ENCODE results near the gene MMD2.

The MMD2 gene

DNA sequence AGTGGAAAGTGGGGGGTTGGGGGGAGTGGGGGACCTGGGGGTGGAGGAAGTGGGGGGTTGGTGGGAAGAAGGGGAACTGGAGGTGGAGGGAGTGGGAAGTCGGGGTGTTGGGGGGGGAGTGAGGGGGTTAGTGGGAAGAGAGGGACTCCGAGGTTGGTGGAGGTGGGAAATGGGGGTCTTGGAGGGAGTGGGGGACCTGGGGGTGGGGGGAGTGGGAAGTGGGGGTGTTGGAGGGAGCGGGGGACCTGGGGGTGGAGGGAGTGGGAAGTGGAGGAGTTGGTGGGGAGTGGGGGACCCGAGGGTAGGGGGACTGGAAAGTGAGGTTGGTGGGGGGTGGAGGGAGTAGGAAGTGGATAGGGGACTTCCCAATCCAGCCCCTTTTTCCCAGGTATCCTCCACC is 906 bp upstream of the MMD2 start:
- in situ Hi-C loops (cut with MboI; ENCODE audit: low sequenced_read_pairs): no loop called here

DNA sequence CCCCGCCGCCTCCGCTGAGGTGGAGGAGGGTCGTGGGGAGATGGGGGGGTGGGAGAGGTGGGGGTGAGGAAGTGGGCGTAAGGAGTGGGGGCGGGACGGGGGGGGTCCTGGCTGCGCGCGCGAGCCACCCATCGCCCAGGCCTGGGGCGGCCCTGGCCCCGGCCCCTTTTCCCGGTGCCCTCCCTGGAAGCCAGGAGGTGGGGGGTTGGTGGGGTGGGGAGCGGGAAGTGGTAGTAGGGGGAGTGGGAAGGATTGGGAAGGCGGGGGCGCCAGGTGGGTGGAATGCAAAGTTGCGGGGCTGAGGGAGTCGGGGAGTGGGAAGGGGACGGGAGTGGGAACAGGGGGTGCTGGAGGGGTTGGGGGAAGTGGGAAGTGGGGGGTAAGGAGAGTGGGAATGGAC is 319 bp upstream of the MMD2 start:
- in situ Hi-C loops (cut with MboI; ENCODE audit: low sequenced_read_pairs): no loop called here

DNA sequence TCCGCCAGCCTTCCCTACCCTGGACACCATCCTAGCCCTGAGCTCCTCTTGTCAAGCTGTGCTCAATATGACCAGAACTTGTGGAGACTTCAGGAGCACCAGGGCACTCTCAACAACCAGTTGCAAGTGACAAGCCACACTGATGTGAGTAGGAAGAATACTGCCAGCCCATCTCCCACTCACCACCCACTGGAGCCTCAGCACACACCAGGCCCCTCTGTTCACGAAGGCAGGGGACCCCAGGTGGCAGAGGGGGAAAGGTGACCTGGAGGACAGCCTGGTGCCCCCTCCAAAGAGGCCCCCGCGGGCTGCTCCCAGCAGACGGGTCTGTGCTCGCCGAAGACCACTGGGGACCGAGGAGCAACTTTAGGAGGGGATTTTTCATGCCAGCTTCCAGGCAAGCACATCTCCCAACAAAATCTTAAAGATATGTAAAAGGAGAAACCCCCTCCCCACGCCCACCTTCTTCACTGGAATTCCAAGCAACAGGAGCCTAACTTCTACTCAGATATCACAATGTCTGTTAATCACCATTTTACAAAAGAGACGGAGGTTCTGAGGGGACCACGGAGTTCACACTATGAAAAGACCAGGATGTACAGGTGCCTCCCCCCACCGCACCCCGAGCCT is 1.0 kb downstream of the MMD2 start:
- in situ Hi-C loops (cut with MboI; ENCODE audit: low sequenced_read_pairs): no loop called here

DNA sequence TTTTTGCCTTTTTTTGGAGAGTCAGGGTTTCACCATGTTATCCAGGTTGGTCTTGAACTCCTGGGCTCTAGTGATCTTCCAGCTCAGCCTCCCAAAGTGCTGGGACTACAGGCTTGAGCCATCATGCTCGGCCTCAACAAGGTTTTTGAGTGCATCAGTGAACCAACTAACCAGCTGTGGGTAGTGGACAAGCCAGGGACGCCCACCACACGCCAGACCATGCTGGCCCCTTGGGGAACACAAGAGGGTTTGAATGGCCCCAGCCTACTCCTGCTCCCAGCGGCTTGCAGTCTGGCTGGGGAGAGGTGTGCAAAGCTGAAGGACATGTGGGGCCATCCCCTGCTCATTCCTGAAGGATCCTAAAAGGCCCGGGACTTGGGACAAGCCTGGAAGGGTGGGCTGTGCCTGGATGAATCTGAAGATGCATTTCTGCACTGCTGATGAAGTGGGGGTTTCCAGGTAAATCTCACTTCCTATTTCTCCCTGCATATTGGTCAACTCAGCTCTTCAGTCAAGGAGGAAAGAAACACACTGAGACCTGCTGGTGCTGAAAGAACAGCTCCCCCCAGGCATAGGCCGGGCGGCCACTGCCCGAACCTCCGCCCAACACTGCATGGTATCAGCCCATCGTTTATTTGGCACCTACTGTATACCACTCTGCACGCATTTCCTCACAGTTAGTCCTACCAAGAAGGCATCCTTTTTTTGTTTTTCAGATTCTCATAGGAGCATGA is 6.9 kb downstream of the MMD2 start:
- in situ Hi-C loops (cut with MboI; ENCODE audit: low sequenced_read_pairs): no loop called here

DNA sequence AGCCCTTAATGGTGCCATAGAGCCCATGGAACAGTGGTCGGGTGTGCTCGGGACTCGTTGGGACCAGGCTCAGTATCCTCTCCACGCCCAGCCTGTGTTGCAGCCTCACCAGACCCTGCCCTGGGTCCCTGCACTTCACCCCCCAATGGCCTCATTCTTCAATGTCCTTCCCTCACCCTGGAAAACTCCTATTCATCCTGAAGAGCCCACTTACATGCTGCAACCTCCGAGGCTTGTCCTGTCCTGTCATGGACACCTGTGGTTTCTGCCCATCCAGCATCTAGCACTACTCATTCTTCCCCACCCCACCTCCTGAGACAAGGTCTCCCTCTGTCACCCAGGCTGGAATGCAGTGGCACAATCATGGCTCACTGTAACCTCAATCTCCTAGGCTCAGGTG is 7.7 kb downstream of the MMD2 start:
- in situ Hi-C loops (cut with MboI; ENCODE audit: low sequenced_read_pairs): no loop called here

DNA sequence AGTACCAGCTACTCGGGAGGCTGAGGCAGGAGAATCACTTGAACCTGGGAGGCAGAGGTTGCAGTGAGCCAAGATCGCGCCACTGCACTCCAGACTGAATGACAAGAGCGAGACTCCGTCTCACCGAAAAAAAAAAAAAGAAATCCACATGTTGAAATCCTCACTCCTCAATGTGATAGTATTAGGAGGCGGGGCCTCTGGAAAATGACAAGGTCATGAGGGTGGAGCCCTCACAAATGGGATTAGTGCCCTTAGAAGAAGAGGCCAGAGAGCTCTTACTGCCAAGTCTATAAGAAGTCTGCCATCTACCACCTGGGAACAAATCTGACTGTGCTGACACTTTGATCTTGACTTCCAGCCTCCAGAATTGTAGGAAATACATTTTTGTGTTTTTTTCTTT is 10.6 kb downstream of the MMD2 start:
- in situ Hi-C loops (cut with MboI; ENCODE audit: low sequenced_read_pairs): no loop called here

DNA sequence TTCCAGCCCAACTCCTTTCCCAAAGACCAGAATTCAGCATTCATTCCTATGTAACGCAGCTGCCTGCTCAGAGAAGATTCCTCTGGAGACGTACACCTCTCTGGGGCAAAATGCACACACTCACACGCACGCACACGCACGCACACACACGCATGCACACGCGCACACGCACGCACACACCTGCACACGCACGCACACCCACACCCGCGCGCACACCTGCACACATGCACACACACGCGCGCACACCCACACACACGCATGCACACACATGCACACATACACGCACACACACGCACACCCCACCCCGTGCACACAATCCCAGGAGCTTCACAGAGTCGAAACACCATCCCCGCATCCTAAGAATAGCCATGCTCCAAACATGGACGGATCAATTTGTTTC is 13.0 kb downstream of the MMD2 start:
- in situ Hi-C loops (cut with MboI; ENCODE audit: low sequenced_read_pairs): no loop called here

DNA sequence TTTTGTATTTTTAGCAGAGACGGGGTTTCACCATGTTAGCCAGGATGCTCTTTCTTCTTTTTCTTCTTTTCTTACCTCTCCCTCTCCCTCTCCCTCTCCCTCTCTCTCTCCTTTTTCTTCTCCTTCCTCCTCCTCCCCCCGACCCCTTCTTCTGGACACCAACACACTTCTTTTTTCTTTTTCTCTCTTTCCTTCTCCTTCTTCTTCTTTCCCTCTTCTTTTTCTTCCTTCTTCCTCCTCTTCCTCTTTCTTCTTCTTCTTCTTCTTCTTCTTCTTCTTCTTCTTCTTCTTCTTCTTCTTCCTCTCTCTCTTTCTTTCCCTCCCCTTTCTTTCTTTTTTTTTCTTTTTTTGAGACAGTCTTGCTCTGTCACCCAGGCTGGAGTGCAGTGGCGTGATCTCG is 14.0 kb downstream of the MMD2 start:
- in situ Hi-C loops (cut with MboI; ENCODE audit: low sequenced_read_pairs): no loop called here

DNA sequence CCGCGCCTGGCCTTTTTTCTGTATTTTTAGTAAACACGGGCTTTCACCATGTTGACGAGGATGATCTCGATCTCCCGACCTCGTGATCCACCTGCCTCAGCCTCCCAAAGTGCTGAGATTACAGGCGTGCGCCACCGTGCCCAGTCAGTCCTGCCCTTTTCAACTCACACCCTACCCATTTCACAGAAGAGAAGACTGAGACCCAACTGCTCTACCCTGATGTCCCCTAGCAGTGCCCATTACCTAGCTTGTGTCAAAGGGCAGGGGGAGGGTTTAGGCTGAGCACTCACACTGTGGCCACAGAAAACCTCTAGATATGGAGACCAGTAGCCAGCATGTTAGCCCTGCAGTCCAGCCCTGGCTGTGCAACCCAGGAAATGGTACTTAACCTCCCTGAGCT is 15.7 kb downstream of the MMD2 start:
- in situ Hi-C loops (cut with MboI; ENCODE audit: low sequenced_read_pairs): no loop called here

DNA sequence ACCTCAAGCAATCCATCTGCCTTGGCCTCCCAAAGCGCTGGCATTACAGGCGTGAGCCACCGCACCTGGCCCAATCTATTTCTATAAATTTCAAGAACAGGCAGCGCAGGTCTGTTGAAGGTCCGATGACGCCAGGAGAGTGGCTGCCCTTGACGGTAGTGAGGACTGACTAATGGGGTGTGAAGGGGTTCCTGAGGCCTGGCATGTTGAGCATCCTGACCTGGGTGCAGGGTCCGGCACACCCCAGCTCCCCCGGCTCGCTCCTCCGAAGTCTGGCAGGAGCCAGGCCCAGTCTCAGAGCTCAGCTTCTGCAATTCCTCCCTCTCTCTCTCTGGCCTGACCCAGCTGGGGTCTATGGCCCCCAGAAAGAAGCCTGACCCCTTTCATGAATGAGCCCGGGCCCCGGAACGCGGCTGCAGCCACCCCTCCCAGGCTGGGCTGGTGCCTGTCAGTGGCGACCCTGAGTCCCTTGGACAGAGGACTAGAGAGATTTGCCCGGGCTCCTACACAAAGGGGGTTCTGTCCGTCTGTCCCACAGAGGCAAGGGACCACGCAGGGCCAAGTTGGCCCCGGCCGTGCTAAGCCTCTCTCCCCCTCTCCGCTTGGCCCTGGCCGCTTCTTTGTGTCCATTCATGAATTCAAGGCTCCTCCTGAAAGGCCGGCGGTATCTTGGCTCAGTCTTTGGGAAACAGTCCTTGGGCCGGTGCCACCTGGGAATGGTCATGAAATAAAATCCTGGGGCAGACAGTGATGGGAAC is 18.8 kb downstream of the MMD2 start:
- in situ Hi-C loops (cut with MboI; ENCODE audit: low sequenced_read_pairs): no loop called here

DNA sequence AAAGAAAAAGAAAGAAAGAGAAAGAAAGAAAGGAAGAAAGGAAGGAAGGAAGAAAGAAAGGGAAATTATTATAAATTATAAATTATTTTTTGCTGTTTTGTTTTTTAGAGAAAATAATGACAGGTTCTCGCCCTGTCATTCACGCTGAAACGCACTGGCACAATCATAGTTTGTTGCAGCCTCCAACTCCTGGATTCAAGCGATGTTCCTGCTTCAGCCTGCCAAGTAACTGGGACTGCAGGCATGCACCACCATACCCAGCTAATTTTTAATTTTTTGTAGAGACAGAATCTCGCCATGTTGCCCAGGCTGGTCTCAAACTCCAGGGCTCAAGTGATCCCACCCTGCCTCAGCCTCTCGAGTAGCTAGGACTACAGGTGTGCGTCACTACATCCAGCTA is 21.6 kb downstream of the MMD2 start:
- in situ Hi-C loops (cut with MboI; ENCODE audit: low sequenced_read_pairs): no loop called here

DNA sequence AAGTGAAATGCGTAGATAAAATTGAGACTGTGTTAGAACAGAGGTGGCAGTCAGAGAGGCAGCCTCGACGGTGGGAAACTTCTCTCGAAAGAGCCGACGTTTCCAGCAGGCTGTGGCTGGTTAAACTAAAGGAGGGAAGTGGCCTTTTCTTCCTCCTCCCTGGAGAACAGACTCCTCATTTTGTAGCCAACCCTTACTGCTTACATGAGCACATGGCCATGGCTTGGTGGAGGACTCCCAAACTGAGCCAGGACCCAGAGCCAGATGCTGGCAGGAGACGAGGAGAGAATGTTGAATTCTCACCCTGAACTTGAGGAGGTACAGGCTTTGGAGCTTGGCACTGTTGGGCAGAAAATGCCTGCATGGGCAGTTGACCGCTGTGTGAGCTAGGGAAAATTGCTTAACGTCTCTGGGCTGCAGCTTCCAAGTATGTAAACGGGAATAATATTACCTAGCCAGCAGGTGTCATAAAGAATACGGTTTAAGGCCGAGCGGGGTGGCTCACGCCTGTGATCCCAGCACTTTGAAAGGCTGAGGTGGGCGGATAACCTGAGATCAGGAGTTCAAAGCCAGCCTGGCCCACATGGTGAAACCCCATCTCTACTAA is 24.5 kb downstream of the MMD2 start:
- in situ Hi-C loops (cut with MboI; ENCODE audit: low sequenced_read_pairs): no loop called here

DNA sequence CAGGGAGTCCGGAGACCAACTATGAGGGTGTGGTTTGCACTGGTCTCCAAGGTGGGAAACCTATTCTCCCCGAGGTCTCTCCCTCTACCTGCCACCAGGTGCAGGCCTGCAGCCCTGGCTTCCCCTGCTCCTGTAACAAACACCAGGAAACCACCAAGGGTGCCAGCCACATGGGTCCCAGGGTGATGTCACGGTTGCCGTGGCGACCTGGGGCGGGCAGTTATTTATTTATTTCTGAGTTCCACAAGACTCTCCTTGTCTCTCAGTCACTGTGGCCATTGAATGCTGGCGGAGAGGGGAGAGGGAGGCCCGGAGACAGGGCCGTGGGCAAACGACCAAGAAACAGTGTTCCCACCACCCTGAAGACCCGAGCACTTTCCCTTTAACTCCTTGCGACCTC is 27.0 kb downstream of the MMD2 start:
- in situ Hi-C loops (cut with MboI; ENCODE audit: low sequenced_read_pairs): no loop called here

DNA sequence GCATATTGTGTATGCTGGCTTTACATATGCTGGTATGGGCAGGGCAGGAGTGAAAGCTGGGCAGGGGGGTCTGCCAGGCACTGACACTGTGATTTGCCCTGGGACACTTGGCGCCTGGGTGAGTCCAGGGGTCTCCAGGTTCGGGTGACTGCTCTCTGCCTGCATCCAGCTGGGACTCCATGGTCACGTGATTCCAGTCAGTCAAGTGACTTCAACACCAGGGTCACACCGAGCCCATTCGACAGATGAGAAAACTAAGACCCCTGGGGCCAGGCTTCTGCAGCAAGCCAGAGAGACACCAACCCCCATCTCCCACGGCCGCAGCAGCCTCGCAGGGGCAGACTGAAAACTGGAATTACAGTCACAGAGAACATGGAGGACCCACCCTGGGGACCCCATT is 30.0 kb downstream of the MMD2 start:
- in situ Hi-C loops (cut with MboI; ENCODE audit: low sequenced_read_pairs): no loop called here

DNA sequence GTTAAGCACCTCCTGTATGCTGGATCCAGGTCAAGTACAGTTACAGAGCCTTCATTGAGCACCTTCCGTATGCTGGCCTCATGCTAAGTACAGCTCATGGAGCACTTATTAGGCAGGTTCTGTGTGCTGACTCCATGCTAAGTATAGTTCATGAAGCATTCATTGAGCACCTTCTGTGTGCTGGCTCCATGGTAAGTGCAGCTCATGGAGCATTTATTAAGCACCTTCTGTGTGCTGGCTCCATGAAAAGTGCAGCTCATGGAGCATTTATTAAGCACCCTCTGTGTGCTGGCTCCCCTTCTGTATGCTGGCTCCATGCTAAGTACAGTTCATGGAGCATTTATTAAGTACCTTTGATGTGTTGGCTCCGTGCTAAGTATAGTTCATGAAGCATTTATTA is 30.5 kb downstream of the MMD2 start:
- in situ Hi-C loops (cut with MboI; ENCODE audit: low sequenced_read_pairs): no loop called here

DNA sequence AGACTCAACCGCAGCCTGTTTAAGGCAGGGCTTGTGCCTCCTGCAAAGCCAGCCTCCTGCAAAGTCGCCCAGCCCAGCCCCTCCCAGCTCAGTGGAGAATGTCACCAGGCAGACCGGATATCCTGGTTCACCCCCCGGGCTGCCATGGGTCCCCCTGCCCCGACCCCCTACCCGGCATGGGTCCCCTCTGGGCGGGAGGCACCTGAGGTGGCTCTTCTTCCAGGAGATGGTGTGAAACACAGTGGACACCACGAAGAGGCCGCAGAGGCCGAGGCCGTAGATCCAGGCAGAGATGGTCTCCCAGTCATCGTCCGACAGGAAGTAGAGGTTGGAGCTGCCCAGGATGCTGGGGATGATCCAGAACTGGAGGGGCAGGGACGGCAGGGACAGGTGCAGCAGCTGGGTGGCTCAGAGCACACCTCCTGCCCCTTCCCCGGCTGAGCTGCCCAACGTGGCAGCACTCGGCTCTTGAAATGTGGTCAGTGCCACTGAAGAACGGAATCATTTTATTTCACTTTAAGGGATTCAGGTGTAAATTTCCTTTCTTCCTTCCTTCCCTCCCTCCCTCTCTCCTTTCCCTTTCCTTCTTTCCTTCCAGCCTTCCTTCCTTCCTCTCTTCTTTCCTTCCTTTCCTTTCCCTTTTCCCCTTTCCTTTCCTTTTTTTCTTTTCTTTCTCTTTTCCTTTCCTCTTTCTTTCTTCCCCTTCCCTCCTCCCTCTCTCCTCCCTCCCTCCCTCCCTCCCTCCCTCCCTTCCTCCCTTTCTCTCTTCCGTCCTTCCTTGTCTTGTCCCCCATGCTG is 38.8 kb downstream of the MMD2 start:
- in situ Hi-C loops (cut with MboI; ENCODE audit: low sequenced_read_pairs): no loop called here

DNA sequence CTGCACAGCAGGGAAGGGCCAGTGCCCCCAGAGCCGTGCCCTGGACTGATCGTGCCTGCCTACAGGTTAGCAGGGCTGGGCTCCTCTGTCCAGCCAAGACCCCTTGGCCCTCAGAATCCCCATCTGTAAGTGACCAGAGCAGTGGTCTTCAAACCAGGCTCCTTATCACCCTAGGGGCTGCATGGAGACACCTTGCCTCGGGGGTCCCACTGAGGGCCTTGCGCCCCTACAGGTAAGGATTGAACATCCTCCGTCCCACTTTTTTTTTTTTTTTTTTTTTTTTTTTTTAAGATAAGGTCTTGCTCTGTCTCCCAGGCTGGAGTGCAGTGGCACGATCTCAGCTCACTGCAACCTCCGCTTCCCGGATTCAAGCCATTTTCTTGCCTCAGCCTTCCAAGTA is 42.9 kb downstream of the MMD2 start:
- in situ Hi-C loops (cut with MboI; ENCODE audit: low sequenced_read_pairs): no loop called here

DNA sequence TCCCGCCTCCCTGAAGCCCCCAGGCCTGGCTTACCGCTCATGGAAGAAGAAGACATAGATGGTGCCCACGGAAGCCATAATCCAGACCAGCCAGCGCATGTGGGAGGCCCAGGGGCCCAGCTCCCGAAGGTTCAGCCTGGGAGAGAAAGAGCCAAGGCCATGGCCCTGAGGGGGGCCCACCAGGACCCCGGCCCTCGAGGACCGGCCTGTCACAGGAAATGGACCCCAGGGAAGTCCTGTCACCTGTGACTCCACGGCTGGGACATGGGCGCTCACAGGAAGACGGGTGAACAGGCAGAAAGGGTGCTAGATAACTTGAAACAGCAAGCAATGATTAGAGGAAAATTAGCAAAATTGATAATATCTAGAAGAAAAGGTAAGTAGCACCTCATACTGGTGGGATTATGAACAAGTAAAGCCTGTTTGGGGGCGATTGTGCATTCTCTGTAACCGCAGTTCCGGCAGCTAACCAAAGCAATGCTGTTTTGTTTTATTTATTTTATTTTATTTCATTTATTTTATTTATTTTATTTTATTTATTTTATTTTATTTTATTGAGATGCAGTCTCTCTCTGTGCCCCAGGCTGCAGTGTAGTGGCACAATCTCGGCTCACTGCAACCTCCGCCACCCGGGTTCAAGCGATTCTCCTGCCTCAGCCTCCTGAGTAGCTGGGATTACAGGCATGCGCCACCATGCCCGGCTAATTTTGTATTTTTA is 47.7 kb downstream of the MMD2 start:
- in situ Hi-C loops (cut with MboI; ENCODE audit: low sequenced_read_pairs): no loop called here

DNA sequence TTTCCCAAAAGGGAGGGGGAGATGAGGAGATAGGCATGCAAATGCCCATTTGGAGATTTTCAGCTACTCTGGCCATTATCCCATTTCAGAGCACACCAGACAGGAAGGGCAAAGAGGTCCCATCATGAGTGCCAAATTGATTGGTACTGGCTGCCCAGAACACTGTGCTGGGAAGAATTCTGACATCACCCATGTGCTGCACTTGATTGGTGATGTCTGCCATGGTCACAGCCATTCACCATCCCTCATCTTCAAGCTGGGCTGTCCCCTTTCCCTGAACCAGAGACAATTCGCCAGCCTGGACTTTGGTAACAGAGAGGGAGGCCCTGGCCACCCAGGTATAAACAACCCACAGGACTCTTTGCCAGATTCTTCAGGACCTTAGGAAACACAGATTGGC is 52.3 kb downstream of the MMD2 start:
- in situ Hi-C loops (cut with MboI; ENCODE audit: low sequenced_read_pairs): no loop called here

DNA sequence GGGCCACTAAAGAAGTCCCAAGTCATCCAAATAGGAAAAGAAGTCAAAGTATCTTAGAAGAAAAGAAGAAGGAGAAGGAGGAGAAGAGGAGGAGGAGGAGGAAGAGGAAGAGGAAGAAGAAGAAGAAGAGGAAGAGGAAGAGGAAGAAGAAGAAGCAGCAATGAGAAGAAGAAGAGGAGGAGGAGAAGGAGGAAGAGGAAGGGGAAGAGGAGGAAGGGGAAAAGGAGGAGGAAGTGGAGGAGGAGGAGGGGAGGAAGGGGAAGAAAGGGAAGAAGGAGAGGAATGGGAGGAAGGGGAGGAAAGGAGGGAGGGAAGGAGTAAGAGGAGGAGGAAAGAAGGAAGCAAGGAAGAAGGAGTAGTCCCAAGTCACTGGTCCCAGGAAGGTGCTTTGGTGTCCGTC is 53.8 kb downstream of the MMD2 start:
- in situ Hi-C loops (cut with MboI; ENCODE audit: low sequenced_read_pairs): no loop called here

Data from HL-60/S4 (cell line).